Caco-2 (cell line): ENCODE results near the gene TMEM100. TPM values are rescaled to one million over a fixed set of nuclear protein-coding genes. Genes with fewer than 3 reads are reported as not detected.

Experiments
- BruUV-seq: library from RNA; stranded (reverse); fragments of 400-500 nt; replicated peaks from 2 replicates; lab custom pipeline; 2021; lab: Mats Ljungman, UMichigan
- CTCF ChIA-PET: fragments of 300-600 bp; sonication (Branson Sonifier 250); formaldehyde crosslinking; loops from one replicate; lab custom pipeline; 2022; ENCODE audit warnings: antibody characterized with exemption; lab: Charles Lee
- POLR2A ChIA-PET: fragments of 300-600 bp; sonication (Branson Sonifier 250); formaldehyde crosslinking; loops from one replicate; lab custom pipeline; 2022; ENCODE audit warnings: antibody characterized with exemption; lab: Charles Lee
- DNase-seq, 2 experiments: peaks; one replicate each; pipeline versions ENCODE4 v3.0.0 to v3.0.0-alpha.2; 2020 to 2022
- H3K27me3 ChIP-seq: replicated peaks from 2 replicates; pipeline ENCODE4 v1.6.0; 2011; ENCODE audit warnings: low read length; ENCODE audit not compliant: control insufficient read depth, insufficient read depth
- H3K36me3 ChIP-seq: 2 replicates; pipeline ENCODE4 v1.5.1; 2011; ENCODE audit warnings: low read length; ENCODE audit not compliant: control insufficient read depth, insufficient read depth
- H3K4me1 ChIP-seq: fragments of 250-450 bp; sonication (Bioruptor Pico); 2 replicates; pipeline ENCODE4 v1.5.1; 2020; ENCODE audit warnings: mild to moderate bottlenecking
- H3K4me3 ChIP-seq: 2 replicates; pipeline ENCODE4 v1.5.1; 2011; ENCODE audit warnings: low read depth, mild to moderate bottlenecking, control low read depth, low read length
- H3K9me3 ChIP-seq: fragments of 250-450 bp; sonication (Bioruptor Pico); 2 replicates; pipeline ENCODE4 v1.5.1; 2020; ENCODE audit warnings: mild to moderate bottlenecking, moderate library complexity
- H3K27ac Mint-ChIP-seq: one replicate; pipeline ENCODE4 v1.8.0; 2022; ENCODE audit warnings: mixed read lengths; ENCODE audit not compliant: unreplicated experiment
- H3K27me3 Mint-ChIP-seq: one replicate; pipeline ENCODE4 v1.8.0; 2022; ENCODE audit warnings: mixed read lengths; ENCODE audit not compliant: insufficient read depth, unreplicated experiment
- H3K36me3 Mint-ChIP-seq: one replicate; pipeline ENCODE4 v1.8.0; 2022; ENCODE audit warnings: mild to moderate bottlenecking, mixed read lengths; ENCODE audit not compliant: insufficient read depth, unreplicated experiment
- H3K4me1 Mint-ChIP-seq: one replicate; pipeline ENCODE4 v1.8.0; 2022; ENCODE audit warnings: low read depth, mixed read lengths; ENCODE audit not compliant: unreplicated experiment
- H3K4me3 Mint-ChIP-seq: one replicate; pipeline ENCODE4 v1.8.0; 2022; ENCODE audit warnings: mild to moderate bottlenecking, moderate library complexity, mixed read lengths; ENCODE audit not compliant: unreplicated experiment
- H3K9me3 Mint-ChIP-seq: one replicate; pipeline ENCODE4 v1.8.0; 2022; ENCODE audit warnings: mixed read lengths; ENCODE audit not compliant: unreplicated experiment
- CTCF ChIP-seq, 2 experiments: fragments of 200-600 bp in 1 of 2; IDR thresholded peaks; 1 replicate in 1 of 2; 2 replicates in 1 of 2; pipeline versions ENCODE4 v1.5.1 to v1.8.0; 2011 to 2022; ENCODE audit warnings: antibody characterized with exemption in 1 of 2, control low read depth in 1 of 2, inconsistent platforms in 1 of 2, low read depth in 1 of 2, low read length in 1 of 2, mild to moderate bottlenecking in 1 of 2, moderate library complexity in 1 of 2; ENCODE audit not compliant: insufficient read depth in 1 of 2, severe bottlenecking in 1 of 2, unreplicated experiment in 1 of 2
- intact Hi-C: fragments of 100-400 bp; cut with micrococcal nuclease; formaldehyde crosslinking; loops from one replicate; pipeline ENCODE4 v1.10.0; 2022; ENCODE audit not compliant: unreplicated experiment
- total RNA-seq: library from RNA; stranded (reverse); gene quantifications from 2 replicates; pipeline ENCODE4 v1.2.3, GENCODE V29; 2022

TMEM100 gene
- total RNA-seq, 1 experiment from 2014 or later: not detected

DNA sequence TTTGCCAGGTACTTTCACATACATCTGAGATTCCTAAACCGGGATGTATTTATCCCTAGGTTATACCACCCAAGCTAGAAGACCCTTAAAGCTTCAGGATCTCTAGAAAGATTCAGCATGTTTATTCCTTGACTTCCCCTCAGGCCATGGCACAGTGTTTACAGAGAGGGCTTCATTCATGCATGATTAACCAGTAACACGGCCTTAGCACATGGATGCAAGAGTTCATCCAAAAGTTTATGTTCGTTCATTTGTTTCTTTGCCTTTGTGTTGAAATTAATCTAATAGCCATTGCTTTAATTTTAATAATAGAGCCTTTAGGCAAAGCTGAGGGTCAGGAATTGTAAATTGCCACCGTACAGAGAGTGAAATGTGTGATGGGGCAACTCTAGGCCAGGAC lies 41.9 kb upstream of the TMEM100 start:
- H3K4me1 ChIP-seq: peaks cover 13% of the 10 kb centered on the region
- no peaks in the 10 kb centered on the region for H3K4me1 Mint-ChIP-seq
- no TSS peak for BruUV-seq
- no peaks in the 10 kb centered on the region for H3K9me3 Mint-ChIP-seq
- no peak overlapping the region for H3K4me3 ChIP-seq
- intact Hi-C loops: loop anchor here (5.0 kb wide), 1 partner anchor 37 kb away; no protein-coding TSS in a partner anchor
- no peaks in the 10 kb centered on the region for H3K36me3 ChIP-seq
- H3K4me3 Mint-ChIP-seq: no peak overlapping the region
- H3K36me3 Mint-ChIP-seq: no peaks in the 10 kb centered on the region
- no peak for DNase-seq
- ChIA-PET CTCF (no interaction called here), POLR2A (no interaction called here)
- TF ChIP-seq CTCF (IDR thresholded peaks at IDR 0.05; ENCODE audit: insufficient read depth in 1 of 2, low read depth in 1 of 2, low read length in 1 of 2, severe bottlenecking in 1 of 2, unreplicated experiment in 1 of 2): no peak
- no peaks in the 10 kb centered on the region for H3K27me3 Mint-ChIP-seq
- no peaks in the 10 kb centered on the region for H3K9me3 ChIP-seq
- no peaks in the 10 kb centered on the region for H3K27me3 ChIP-seq
- no peak overlapping the region for H3K27ac Mint-ChIP-seq

- Histone ChIP-seq H3K36me3 (no peaks in the 10 kb centered on the region), H3K4me1 (peaks cover 13% of the 10 kb centered on the region), H3K4me3 (no peak overlapping the region), H3K27me3 (no peaks in the 10 kb centered on the region), H3K9me3 (no peaks in the 10 kb centered on the region)
- no peak for DNase-seq
- intact Hi-C loops: loop anchor here (5.0 kb wide), 1 partner anchor 37 kb away; no protein-coding TSS in a partner anchor
- no peak for TF ChIP-seq CTCF (IDR thresholded peaks at IDR 0.05; ENCODE audit: insufficient read depth in 1 of 2, low read depth in 1 of 2, low read length in 1 of 2, severe bottlenecking in 1 of 2, unreplicated experiment in 1 of 2)
- Mint-ChIP-seq H3K4me3 (no peak overlapping the region), H3K4me1 (no peaks in the 10 kb centered on the region), H3K27me3 (no peaks in the 10 kb centered on the region), H3K36me3 (no peaks in the 10 kb centered on the region), H3K9me3 (no peaks in the 10 kb centered on the region), H3K27ac (no peak overlapping the region)
- BruUV-seq: no TSS peak
- POLR2A ChIA-PET: no interaction called here
- CTCF ChIA-PET: no interaction called here
These were observed 41.2 kb upstream of the TMEM100 start for GRCh38 chr17:55763856-55764255.

- ChIA-PET POLR2A (interaction anchor here (0.8 kb wide), 1 partner anchor 589 kb away, joined by 4 read pairs; no protein-coding TSS in a partner anchor), CTCF (no interaction called here)
- DNase-seq: no peak
- H3K27me3 Mint-ChIP-seq: no peaks in the 10 kb centered on the region
- no peaks in the 10 kb centered on the region for H3K9me3 Mint-ChIP-seq
- no peak for TF ChIP-seq CTCF (IDR thresholded peaks at IDR 0.05; ENCODE audit: insufficient read depth in 1 of 2, low read depth in 1 of 2, low read length in 1 of 2, severe bottlenecking in 1 of 2, unreplicated experiment in 1 of 2)
- H3K4me1 Mint-ChIP-seq: no peaks in the 10 kb centered on the region
- no peaks in the 10 kb centered on the region for H3K36me3 ChIP-seq
- no peaks in the 10 kb centered on the region for H3K27me3 ChIP-seq
- H3K9me3 ChIP-seq: no peaks in the 10 kb centered on the region
- H3K36me3 Mint-ChIP-seq: no peaks in the 10 kb centered on the region
- BruUV-seq: no TSS peak
- no peak overlapping the region for H3K27ac Mint-ChIP-seq
- intact Hi-C loops: loop anchor here (1.0 to 5.0 kb wide), 2 partner anchors 11 to 35 kb away; partner anchors contain the start of gene PCTP
- H3K4me1 ChIP-seq: peaks cover 13% of the 10 kb centered on the region
- H3K4me3 ChIP-seq: no peak overlapping the region
- no peak overlapping the region for H3K4me3 Mint-ChIP-seq
These were observed 39.6 kb upstream of the TMEM100 start for GRCh38 chr17:55762086-55762858.
